ENCODE results near the gene SLC35E1. TPM values are rescaled to one million over a fixed set of nuclear protein-coding genes. Genes with fewer than 3 reads are reported as not detected.

SLC35E1 gene
- total RNA-seq, 1 donor from 2014 or later: 21.6 TPM

DNA sequence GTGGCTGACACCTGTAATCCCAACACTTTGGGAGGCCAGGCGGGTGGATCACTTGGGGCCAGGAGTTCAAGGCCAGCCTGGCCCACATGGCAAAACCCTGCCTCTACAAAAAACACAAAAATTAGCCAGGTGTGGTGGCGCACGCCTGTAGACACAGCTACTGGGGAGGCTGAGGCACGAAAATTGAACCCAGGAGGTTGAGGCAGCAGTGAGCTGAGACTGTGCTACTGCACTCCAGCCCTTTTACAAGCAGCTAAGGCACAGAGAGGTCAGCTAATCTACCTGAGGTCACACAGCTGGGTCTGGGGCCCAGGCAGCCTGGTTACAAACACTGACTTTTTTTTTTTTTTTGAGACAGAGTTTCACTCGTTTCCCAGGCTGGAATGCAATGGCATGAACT is 28.6 kb upstream of the SLC35E1 start:
- intact Hi-C loops (cut with DNase I): no loop called here
- TF ChIP-seq, protein P1, sequence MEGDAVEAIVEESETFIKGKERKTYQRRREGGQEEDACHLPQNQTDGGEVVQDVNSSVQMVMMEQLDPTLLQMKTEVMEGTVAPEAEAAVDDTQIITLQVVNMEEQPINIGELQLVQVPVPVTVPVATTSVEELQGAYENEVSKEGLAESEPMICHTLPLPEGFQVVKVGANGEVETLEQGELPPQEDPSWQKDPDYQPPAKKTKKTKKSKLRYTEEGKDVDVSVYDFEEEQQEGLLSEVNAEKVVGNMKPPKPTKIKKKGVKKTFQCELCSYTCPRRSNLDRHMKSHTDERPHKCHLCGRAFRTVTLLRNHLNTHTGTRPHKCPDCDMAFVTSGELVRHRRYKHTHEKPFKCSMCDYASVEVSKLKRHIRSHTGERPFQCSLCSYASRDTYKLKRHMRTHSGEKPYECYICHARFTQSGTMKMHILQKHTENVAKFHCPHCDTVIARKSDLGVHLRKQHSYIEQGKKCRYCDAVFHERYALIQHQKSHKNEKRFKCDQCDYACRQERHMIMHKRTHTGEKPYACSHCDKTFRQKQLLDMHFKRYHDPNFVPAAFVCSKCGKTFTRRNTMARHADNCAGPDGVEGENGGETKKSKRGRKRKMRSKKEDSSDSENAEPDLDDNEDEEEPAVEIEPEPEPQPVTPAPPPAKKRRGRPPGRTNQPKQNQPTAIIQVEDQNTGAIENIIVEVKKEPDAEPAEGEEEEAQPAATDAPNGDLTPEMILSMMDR (IDR thresholded peaks at IDR 0.05): no peak
- TF ChIP-seq POLR2A (IDR thresholded peaks at IDR 0.05) (no peak), POLR2AphosphoS5 (IDR thresholded peaks at IDR 0.05; ENCODE audit: insufficient read depth in 1 of 2, low read depth in 1 of 2) (no peak)
- H3K36me3 ChIP-seq: no peaks in the 10 kb centered on the region
- peaks cover 42% of the 10 kb centered on the region for H3K4me1 ChIP-seq
- H3K4me3 ChIP-seq: no peak overlapping the region
- DNase-seq (ENCODE audit: extremely low spot score in 2 of 2): no peak
- H3K9me3 ChIP-seq: no peaks in the 10 kb centered on the region
- no peaks in the 10 kb centered on the region for H3K27me3 ChIP-seq
- no peak overlapping the region for H3K27ac ChIP-seq

DNA sequence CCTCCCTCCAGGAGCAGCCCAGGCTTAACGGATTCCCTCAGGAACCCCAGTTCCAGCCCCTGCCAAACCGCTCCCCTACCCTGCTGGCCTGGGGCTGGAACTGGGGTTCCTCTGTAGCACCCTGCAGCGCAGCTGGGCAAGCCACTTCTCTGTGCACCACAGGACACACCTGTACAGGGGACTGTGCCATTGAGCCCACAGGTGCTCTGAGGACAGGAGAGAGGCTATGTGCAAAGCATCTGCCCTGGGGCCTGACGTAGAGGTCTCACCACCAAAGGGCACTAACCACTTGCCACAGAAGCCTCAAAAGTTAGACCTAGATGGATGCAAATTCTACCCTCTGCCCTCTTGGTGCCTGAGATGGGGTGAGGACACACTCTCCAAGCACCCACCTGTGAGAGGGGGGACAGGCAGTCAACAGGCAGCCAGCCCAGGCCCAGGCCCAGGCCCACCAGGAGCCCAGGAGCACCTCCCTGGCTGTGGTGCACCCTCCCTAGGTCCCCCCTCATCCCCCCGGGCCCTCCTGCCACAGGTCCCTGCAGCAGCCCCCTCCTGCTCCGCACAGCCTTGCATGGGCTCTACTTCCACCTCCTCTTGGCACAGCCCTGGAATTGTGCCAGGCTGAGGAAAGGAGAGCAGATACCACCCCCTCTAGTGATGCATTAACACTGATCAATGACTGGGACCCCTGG is 27.6 kb upstream of the SLC35E1 start:
- Histone ChIP-seq H3K4me3 (no peak overlapping the region), H3K4me1 (peaks cover 46% of the 10 kb centered on the region), H3K27me3 (no peaks in the 10 kb centered on the region), H3K9me3 (no peaks in the 10 kb centered on the region), H3K36me3 (no peaks in the 10 kb centered on the region), H3K27ac (no peak overlapping the region)
- intact Hi-C loops (cut with DNase I): no loop called here
- no peak for DNase-seq (ENCODE audit: extremely low spot score in 2 of 2)
- TF ChIP-seq POLR2A (IDR thresholded peaks at IDR 0.05) (no peak), POLR2AphosphoS5 (IDR thresholded peaks at IDR 0.05; ENCODE audit: insufficient read depth in 1 of 2, low read depth in 1 of 2) (no peak)
- TF ChIP-seq, protein P1 (IDR thresholded peaks at IDR 0.05): no peak

DNA sequence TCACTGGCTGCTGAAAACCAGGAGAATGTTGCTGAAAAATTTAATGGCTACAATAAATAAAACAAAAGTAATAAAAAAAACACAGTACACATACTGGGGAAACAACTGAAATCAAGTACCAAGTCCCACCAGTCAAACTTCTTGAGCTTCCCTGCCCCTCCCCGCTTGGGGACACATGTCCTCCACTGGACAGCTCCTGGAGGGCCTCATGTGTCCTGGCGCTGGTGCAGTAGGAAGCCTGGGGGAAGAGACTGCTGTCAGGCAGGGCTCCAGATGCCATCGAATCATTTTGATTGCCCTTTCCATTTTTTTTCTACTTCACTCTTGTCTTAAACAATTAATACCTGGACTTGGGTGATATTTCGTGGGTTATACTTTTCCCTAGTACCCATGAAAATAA is 26.6 kb upstream of the SLC35E1 start:
- no peak for DNase-seq (ENCODE audit: extremely low spot score in 2 of 2)
- H3K9me3 ChIP-seq: no peaks in the 10 kb centered on the region
- no peaks in the 10 kb centered on the region for H3K36me3 ChIP-seq
- peaks cover 55% of the 10 kb centered on the region for H3K4me1 ChIP-seq
- H3K27ac ChIP-seq: no peak overlapping the region
- TF ChIP-seq POLR2A (IDR thresholded peaks at IDR 0.05) (no peak), POLR2AphosphoS5 (IDR thresholded peaks at IDR 0.05; ENCODE audit: insufficient read depth in 1 of 2, low read depth in 1 of 2) (no peak)
- TF ChIP-seq, protein P1 (IDR thresholded peaks at IDR 0.05): no peak
- H3K4me3 ChIP-seq: no peak overlapping the region
- H3K27me3 ChIP-seq: no peaks in the 10 kb centered on the region
- intact Hi-C loops (cut with DNase I): no loop called here

DNA sequence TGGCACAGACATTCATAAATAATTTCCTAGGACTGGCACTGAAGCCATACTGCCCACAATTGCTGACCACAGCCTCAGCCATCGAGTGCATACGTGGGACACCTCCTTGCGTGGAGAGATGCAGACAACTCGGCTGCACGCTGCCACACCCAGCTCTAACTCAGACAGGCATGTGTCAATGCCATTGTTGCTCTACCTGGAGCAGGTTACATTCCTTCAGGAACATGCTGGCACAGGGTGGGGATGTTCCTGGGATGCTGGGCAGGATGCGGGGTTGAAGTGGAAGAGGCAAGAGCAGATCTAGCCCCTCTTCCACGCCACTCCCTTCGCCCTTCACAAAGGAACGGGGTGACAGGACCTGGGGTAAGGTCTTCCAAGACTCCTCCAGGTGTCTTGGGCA is 24.2 kb upstream of the SLC35E1 start:
- intact Hi-C loops (cut with DNase I): no loop called here
- Histone ChIP-seq H3K4me1 (peaks cover 76% of the 10 kb centered on the region), H3K9me3 (no peaks in the 10 kb centered on the region), H3K27me3 (no peaks in the 10 kb centered on the region), H3K36me3 (no peaks in the 10 kb centered on the region), H3K27ac (no peak overlapping the region), H3K4me3 (no peak overlapping the region)
- TF ChIP-seq, protein P1 (IDR thresholded peaks at IDR 0.05): no peak
- TF ChIP-seq POLR2A (IDR thresholded peaks at IDR 0.05): no peak
- no peak for TF ChIP-seq POLR2AphosphoS5 (IDR thresholded peaks at IDR 0.05; ENCODE audit: insufficient read depth in 1 of 2, low read depth in 1 of 2)
- DNase-seq (ENCODE audit: extremely low spot score in 2 of 2): no peak

DNA sequence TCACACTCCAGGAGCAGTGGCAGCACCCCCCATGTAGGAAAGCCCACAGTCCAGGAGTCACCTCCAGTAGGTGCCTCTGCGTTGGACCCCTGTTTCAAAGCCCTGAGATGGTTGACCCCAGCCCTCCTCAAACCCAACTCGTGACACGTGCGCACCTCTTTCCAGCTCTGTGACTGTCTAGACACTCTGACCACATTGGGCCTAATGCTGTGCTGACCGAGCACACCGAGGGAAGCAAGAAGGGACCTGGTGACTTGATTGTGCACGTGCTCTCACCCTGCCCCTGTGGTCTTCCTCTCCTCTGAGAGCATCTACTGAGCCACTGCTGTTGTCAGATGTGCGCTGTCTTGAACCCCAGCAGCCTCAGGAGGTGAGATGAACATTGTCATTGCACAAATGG is 22.9 kb upstream of the SLC35E1 start:
- no peak for DNase-seq (ENCODE audit: extremely low spot score in 2 of 2)
- no peak overlapping the region for H3K4me3 ChIP-seq
- intact Hi-C loops (cut with DNase I): no loop called here
- no peaks in the 10 kb centered on the region for H3K9me3 ChIP-seq
- H3K4me1 ChIP-seq: peaks cover 76% of the 10 kb centered on the region
- no peaks in the 10 kb centered on the region for H3K27me3 ChIP-seq
- TF ChIP-seq, protein P1 (IDR thresholded peaks at IDR 0.05): no peak
- TF ChIP-seq POLR2A (IDR thresholded peaks at IDR 0.05): no peak
- no peak for TF ChIP-seq POLR2AphosphoS5 (IDR thresholded peaks at IDR 0.05; ENCODE audit: insufficient read depth in 1 of 2, low read depth in 1 of 2)
- no peak overlapping the region for H3K27ac ChIP-seq
- H3K36me3 ChIP-seq: no peaks in the 10 kb centered on the region

All from vagina (tissue), 2 donors.